HFFc6 (cell line): Measurements from ENCODE around the gene SIX1. TPM values are rescaled to one million over a fixed set of nuclear protein-coding genes. Genes with fewer than 3 reads are reported as not detected.

Experiments used
- DNase-seq: peaks from one replicate; pipeline ENCODE4 v3.0.0-alpha.2; 2018
- H3K27ac Mint-ChIP-seq: 2 replicates; pipeline ENCODE4 v1.8.0; 2020; ENCODE audit warnings: mild to moderate bottlenecking, mixed read lengths
- H3K27me3 Mint-ChIP-seq: 2 replicates; pipeline ENCODE4 v1.8.0; 2021; ENCODE audit warnings: mild to moderate bottlenecking, moderate library complexity, mixed read lengths; ENCODE audit not compliant: insufficient read depth
- H3K36me3 Mint-ChIP-seq: 2 replicates; pipeline ENCODE4 v1.8.0; 2021; ENCODE audit warnings: low read depth, mixed read lengths
- H3K4me1 Mint-ChIP-seq: 2 replicates; pipeline ENCODE4 v1.8.0; 2020; ENCODE audit warnings: low read depth, mixed read lengths
- H3K4me3 Mint-ChIP-seq: 2 replicates; pipeline ENCODE4 v1.8.0; 2020; ENCODE audit warnings: mild to moderate bottlenecking, moderate library complexity, mixed read lengths
- H3K9me3 Mint-ChIP-seq: 2 replicates; pipeline ENCODE4 v1.8.0; 2020; ENCODE audit warnings: mild to moderate bottlenecking, mixed read lengths
- CTCF ChIP-seq: fragments of 200-600 bp; sonication (generic); IDR thresholded peaks from 2 replicates; pipeline ENCODE4 v1.5.0; 2021; ENCODE audit warnings: antibody characterized with exemption, mild to moderate bottlenecking
- total RNA-seq, 6 experiments: library from RNA; stranded (reverse); fragmentation: NEBNext Ultra II Directional; extraction: Animal tissue kit (Norgen Biotek cat#: 25700); gene quantifications; 2 replicates in 1 of 6; 3 replicates in 5 of 6; pipeline ENCODE4 v1.2.3, GENCODE V29; 2021

The SIX1 gene
- total RNA-seq, 6 experiments from 2014 or later = 5.0 to 6.0 (median 5.4) TPM

GRCh38 chr14:60599727-60600126 lies 49.5 kb downstream of the SIX1 start:
- no peak overlapping the region for H3K27ac Mint-ChIP-seq
- DNase-seq = no peak
- no peaks in the 10 kb centered on the region for H3K9me3 Mint-ChIP-seq

GRCh38 chr14:60596139-60596538 lies 53.1 kb downstream of the SIX1 start:
- Mint-ChIP-seq H3K36me3 (no peaks in the 10 kb centered on the region), H3K27me3 (peaks cover 6% of the 10 kb centered on the region), H3K4me3 (no peak overlapping the region), H3K9me3 (no peaks in the 10 kb centered on the region), H3K4me1 (peaks cover under 1% of the 10 kb centered on the region; the same call in 1 of the 2 replicates), H3K27ac (no peak overlapping the region)
- no peak for DNase-seq
- TF ChIP-seq CTCF = no peak

More at GRCh38 chr14:60599727-60600126, 49.5 kb downstream of the SIX1 start:
- Mint-ChIP-seq H3K36me3 (no peaks in the 10 kb centered on the region), H3K4me1 (no peaks in the 10 kb centered on the region), H3K27me3 (peaks cover 8% of the 10 kb centered on the region), H3K4me3 (no peak overlapping the region)
- no peak for TF ChIP-seq CTCF

- Mint-ChIP-seq H3K4me3 (no peak overlapping the region), H3K9me3 (no peaks in the 10 kb centered on the region), H3K36me3 (no peaks in the 10 kb centered on the region), H3K27ac (no peak overlapping the region), H3K27me3 (peaks cover 3% of the 10 kb centered on the region), H3K4me1 (peaks cover 6% of the 10 kb centered on the region)
- no peak for DNase-seq
- no peak for TF ChIP-seq CTCF
Observed at GRCh38 chr14:60594062-60594461, 55.2 kb downstream of the SIX1 start.

Other genes with a start within 250 kb of the SIX1 start
- gene C14orf39, start 163.4 kb downstream of the SIX1 start, total RNA-seq = not detected
- gene SIX6, start 140.3 kb downstream of the SIX1 start, total RNA-seq = not detected
- gene SIX4, start 74.9 kb upstream of the SIX1 start, total RNA-seq = 10 to 100 TPM; 14.4 to 19.6 (median 17.0) TPM
- 10 to 100 TPM; 55.8 to 69.4 (median 58.7) TPM for gene MNAT1, start 85.3 kb upstream of the SIX1 start, total RNA-seq